HUES48 (cell line): ENCODE data around the gene GAK.

Experiments used
- H3K27ac ChIP-seq: one replicate; pipeline ENCODE4 v1.7.0; 2013; ENCODE audit warnings: low read depth, low read length, inconsistent platforms
- H3K27me3 ChIP-seq: 2 replicates; pipeline ENCODE4 v1.6.1; 2013; ENCODE audit warnings: mild to moderate bottlenecking, low read length; ENCODE audit not compliant: control insufficient read depth, insufficient read depth
- H3K36me3 ChIP-seq: 2 replicates; pipeline ENCODE4 v1.6.1; 2013; ENCODE audit warnings: low read length; ENCODE audit not compliant: control insufficient read depth, insufficient read depth
- H3K4me1 ChIP-seq: 2 replicates; pipeline ENCODE4 v1.6.1; 2013; ENCODE audit warnings: mild to moderate bottlenecking, low read length; ENCODE audit not compliant: control insufficient read depth, insufficient read depth
- H3K4me3 ChIP-seq: 2 replicates; pipeline ENCODE4 v1.5.1; 2013; ENCODE audit warnings: mild to moderate bottlenecking, low read depth, low read length
- H3K9ac ChIP-seq: 2 replicates; pipeline ENCODE4 v1.6.1; 2013; ENCODE audit warnings: mild to moderate bottlenecking, low read depth, low read length, moderate library complexity
- H3K9me3 ChIP-seq: 2 replicates; pipeline ENCODE4 v1.6.1; 2013; ENCODE audit warnings: low read length; ENCODE audit not compliant: control insufficient read depth, insufficient read depth

Gene GAK

DNA sequence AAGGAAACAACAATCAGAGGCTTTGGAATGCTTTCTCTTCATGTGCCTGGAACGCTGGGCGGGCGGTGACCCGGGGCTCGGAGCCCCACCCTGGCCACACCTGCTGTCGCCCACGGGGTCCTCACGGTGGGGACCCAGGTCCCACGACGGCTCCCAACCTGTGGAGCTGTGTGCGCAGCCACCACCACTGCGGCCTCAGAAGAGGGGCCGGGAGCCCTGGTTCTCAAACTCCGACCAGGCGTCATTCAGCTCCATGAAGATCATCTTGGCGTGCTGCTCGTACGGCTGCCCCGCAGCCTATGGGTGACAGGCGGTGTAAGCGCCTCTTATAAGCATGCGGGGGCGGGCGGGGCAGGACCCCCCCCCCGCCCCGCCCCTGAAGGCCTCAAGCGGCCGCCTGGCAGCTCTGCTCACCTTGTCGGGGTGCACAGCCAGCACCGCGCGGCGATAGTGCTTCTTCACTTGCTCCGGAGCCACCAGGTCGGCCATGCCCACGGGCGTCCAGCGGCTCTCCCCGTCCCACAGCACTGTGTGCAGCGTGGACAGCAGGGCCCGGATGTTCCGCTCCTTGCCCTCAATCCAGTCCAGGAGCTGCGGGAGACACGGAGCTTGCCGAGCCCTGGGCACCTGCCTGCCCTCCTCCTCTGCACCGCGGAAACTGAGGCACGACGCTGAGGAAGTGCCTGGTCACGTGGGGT, 82.5 kb downstream of the GAK start:
- H3K4me3 ChIP-seq = no peak overlapping the region

GRCh38 chr4:848803-849477, 83.2 kb downstream of the GAK start:
- no peak overlapping the region for H3K9ac ChIP-seq
- peaks cover 8% of the 10 kb centered on the region for H3K36me3 ChIP-seq

More for the DNA sequence above, 82.5 kb downstream of the GAK start:
- Histone ChIP-seq H3K27me3 (no peaks in the 10 kb centered on the region), H3K9me3 (no peaks in the 10 kb centered on the region), H3K9ac (no peak overlapping the region), H3K27ac (no peak overlapping the region), H3K4me1 (no peaks in the 10 kb centered on the region), H3K36me3 (peaks cover 13% of the 10 kb centered on the region)

DNA sequence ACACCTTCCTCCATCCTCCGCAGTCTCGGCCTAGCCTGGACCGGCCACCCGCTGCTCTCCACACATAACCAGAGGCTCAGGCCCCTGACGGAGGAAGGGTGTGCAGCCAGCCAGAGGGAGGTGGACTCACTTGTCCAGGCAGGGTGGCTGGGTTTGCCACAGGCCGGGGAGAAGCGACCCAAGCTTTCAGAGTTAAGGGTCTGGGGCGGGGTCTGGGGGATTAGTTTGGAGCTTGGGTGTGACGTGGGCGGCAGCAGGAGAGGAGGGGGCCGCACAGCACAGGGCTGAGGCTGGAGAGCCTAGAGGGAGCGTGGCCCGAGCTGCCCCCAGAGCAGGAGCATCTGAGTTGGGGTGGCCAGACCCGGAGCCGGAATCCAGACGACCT, 83.8 kb downstream of the GAK start:
- Histone ChIP-seq H3K27ac (no peak overlapping the region), H3K9ac (no peak overlapping the region), H3K9me3 (no peaks in the 10 kb centered on the region), H3K36me3 (peaks cover 8% of the 10 kb centered on the region), H3K4me1 (no peaks in the 10 kb centered on the region), H3K27me3 (no peaks in the 10 kb centered on the region), H3K4me3 (no peak overlapping the region)

More at GRCh38 chr4:848803-849477, 83.2 kb downstream of the GAK start:
- Histone ChIP-seq H3K9me3 (no peaks in the 10 kb centered on the region), H3K4me1 (no peaks in the 10 kb centered on the region), H3K4me3 (no peak overlapping the region), H3K27ac (no peak overlapping the region), H3K27me3 (no peaks in the 10 kb centered on the region)

GRCh38 chr4:845836-846251, 86.3 kb downstream of the GAK start:
- H3K9ac ChIP-seq = no peak overlapping the region
- no peaks in the 10 kb centered on the region for H3K9me3 ChIP-seq
- H3K4me1 ChIP-seq = no peaks in the 10 kb centered on the region
- no peak overlapping the region for H3K27ac ChIP-seq
- peaks cover 8% of the 10 kb centered on the region for H3K36me3 ChIP-seq
- no peaks in the 10 kb centered on the region for H3K27me3 ChIP-seq
- H3K4me3 ChIP-seq = no peak overlapping the region

DNA sequence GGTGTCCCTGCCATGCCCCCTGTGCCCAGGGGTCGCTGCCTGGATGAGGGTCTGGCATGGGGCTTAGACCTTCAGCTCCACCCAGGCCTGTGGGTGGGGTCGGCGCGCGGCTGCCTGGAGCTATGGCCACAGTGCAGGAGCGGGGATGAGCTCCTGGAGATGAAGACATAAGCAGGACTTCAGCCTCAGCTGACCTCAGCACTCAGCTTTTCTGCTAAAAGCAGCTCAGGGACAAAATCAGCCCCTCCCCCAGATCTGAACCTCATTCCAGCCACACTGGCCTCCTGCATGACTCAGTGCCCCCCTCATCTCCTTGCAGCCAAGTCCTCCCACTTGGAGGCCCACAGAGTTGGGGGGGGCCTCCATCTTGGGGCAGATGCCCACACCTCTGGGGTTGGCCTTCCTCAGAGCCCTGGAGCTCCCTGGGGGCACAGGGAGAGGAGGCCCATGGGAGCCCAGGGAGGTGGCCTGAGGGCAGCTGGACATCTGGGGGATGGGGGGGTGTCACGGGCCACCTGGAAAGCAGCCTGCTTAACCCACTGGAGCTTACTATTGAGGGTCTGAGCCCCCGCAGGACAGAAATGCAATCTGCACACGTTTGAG, 86.8 kb downstream of the GAK start:
- H3K36me3 ChIP-seq = peaks cover 8% of the 10 kb centered on the region
- H3K9me3 ChIP-seq = no peaks in the 10 kb centered on the region
- H3K9ac ChIP-seq = no peak overlapping the region

GRCh38 chr4:844752-845232, 87.3 kb downstream of the GAK start:
- no peak overlapping the region for H3K27ac ChIP-seq
- H3K4me3 ChIP-seq = no peak overlapping the region
- peaks cover 6% of the 10 kb centered on the region for H3K36me3 ChIP-seq
- no peaks in the 10 kb centered on the region for H3K4me1 ChIP-seq
- no peaks in the 10 kb centered on the region for H3K9me3 ChIP-seq
- no peak overlapping the region for H3K9ac ChIP-seq
- no peaks in the 10 kb centered on the region for H3K27me3 ChIP-seq

More for the DNA sequence above, 86.8 kb downstream of the GAK start:
- Histone ChIP-seq H3K27me3 (no peaks in the 10 kb centered on the region), H3K4me3 (no peak overlapping the region), H3K4me1 (no peaks in the 10 kb centered on the region), H3K27ac (no peak overlapping the region)

GRCh38 chr4:839675-840443, 92.3 kb downstream of the GAK start:
- Histone ChIP-seq H3K4me1 (no peaks in the 10 kb centered on the region), H3K9me3 (peaks cover 6% of the 10 kb centered on the region; the same call in 1 of the 2 replicates), H3K27me3 (no peaks in the 10 kb centered on the region), H3K27ac (no peak overlapping the region), H3K36me3 (no peaks in the 10 kb centered on the region), H3K9ac (no peak overlapping the region), H3K4me3 (no peak overlapping the region)

DNA sequence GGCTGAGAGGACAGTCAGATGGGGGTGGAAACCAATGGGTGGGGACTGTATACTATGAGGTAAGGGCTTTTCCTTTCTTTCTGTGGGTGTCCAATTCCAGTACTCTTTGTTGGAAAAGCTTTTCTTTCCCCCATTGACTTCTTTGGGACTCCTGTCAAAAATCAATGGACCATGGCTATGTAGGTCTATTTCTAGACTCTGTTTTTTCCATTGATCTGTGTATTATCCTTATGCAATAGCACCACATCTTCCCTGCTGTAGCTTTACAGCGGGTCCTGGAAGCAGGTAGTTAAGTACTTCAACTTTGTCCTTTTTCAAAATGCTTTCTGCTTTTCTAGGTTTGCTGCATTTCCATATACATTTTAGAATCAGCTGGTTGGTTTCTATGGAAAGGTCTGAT, 94.3 kb downstream of the GAK start:
- Histone ChIP-seq H3K27ac (no peak overlapping the region), H3K9ac (no peak overlapping the region), H3K27me3 (no peaks in the 10 kb centered on the region), H3K9me3 (peaks cover 6% of the 10 kb centered on the region; the same call in 1 of the 2 replicates), H3K4me3 (no peak overlapping the region), H3K36me3 (no peaks in the 10 kb centered on the region), H3K4me1 (no peaks in the 10 kb centered on the region)

- H3K9ac ChIP-seq = no peak overlapping the region
- H3K4me1 ChIP-seq = no peaks in the 10 kb centered on the region
- peaks cover 6% of the 10 kb centered on the region; the same call in 1 of the 2 replicates for H3K9me3 ChIP-seq
- H3K4me3 ChIP-seq = no peak overlapping the region
- H3K27me3 ChIP-seq = no peaks in the 10 kb centered on the region
- no peaks in the 10 kb centered on the region for H3K36me3 ChIP-seq
- no peak overlapping the region for H3K27ac ChIP-seq
Observed at GRCh38 chr4:836750-837301, 95.3 kb downstream of the GAK start.

- peaks cover 6% of the 10 kb centered on the region; the same call in 1 of the 2 replicates for H3K9me3 ChIP-seq
- no peak overlapping the region for H3K4me3 ChIP-seq
- no peaks in the 10 kb centered on the region for H3K4me1 ChIP-seq
- H3K9ac ChIP-seq = no peak overlapping the region
- no peaks in the 10 kb centered on the region for H3K36me3 ChIP-seq
- no peak overlapping the region for H3K27ac ChIP-seq
- no peaks in the 10 kb centered on the region for H3K27me3 ChIP-seq
Observed at GRCh38 chr4:836003-836511, 96.1 kb downstream of the GAK start.
